Stimulated activated CD4-positive, alpha-beta T cell treated with anti-CD3 and anti-CD28 coated beads, TNF-alpha, amount 100 ng/mL, for 24 hours (primary cell): ENCODE results near the gene DCST1.

ENCODE experiments used
- DNase-seq, 3 experiments: peaks; one replicate each; pipeline ENCODE4 v3.0.0-alpha.2; 2020; ENCODE audit warnings: low read depth in 3 of 3

The DCST1 gene

DNA sequence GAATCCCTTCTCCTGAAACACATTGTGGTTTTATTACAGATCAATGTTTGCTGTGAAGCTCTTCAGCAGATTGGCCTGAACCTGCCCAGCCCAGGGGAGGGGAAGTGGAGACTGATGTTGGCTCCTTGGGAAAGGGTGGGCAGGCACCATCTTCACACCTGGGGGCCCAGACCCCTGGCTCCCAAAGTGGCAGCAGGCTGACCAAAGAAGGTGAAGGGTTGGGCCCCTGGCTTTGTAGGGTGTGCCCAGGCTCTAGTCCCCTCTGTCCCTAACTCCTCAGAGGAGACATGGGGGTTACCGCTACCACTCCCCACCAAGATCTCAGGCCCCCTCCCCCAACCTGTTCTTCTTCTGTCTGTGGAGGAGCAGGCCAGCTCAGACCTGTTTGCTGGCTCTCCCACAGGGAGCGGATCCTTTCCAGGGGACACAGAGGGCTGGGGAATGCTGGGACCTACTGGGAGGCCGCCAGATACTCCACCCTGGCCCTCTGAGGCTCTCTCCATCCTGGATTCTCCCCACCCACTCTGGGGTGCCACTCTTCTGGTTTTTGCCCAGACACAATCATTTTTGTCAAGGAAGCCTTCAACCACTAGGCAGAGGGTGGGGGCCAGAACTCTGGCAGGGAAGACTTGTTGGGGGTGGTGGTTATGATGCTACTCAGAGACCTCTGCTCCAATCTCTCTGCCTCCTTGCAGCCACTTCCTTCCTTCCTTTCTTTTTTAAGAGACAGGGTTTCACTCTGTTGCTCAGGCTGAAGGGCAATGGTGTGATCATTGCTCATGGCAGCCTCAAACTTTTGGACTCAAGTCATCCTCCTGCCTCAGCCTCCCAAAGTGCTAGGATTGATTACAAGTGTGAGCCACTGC is 40.0 kb downstream of the DCST1 start:
- no peak for DNase-seq

DNA sequence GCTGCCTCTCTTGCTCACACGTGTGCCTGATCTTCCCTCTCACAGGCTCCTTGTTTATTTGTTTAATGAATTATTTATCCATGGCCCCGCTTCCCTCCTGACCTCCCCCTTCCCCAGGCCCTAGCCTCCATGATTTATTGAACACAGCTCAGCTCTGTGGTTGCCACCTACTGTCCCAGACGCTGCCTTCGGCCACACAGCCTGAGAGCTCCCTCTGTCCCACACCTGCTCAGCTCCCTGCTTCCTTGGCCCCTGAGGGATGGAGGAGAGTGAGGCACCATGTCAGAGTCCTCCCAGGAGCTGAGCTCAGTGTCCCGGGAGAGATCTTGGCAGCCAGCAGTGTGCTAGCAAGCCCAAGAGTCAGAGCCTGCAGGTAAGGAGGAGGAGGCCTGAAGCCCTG is 41.9 kb downstream of the DCST1 start:
- no peak for DNase-seq

DNA sequence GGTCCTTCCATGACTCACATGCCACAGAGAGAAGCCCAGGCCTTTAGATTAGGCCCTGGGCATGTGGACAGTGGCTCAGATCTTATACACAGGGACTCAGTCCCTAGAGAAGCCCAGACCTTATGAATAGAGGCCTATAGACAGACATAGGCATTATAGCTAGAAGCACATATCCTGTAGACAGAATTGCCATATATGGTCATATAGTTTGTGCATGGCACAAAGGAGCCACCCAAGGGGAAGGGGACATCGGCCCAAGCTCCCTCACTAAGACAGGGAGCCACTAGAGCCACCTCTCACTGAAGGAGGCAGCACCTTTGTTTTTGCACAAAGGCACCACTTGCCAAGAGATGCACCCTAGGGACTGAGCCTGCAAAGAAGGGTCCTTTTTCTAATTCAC is 42.7 kb downstream of the DCST1 start:
- no peak for DNase-seq

DNA sequence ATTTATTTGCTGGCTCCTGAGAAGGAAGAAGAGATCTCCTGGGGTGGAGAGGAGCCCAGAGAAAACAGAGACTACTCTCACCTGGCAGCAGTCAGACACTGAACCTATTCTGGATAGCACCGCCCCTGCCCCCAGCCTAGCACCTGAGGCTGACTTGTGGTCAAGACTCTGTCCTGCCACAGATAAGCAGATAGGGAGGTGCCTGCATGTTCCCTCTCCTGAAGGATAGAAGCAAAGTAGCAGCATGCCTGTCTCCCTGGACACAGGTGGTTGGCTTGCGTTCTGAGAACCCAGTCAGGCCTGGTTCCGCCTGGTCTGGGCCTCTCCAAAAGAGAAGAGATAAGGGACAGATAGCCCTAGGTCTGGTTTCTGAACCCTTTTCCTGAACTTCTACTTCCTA is 43.7 kb downstream of the DCST1 start:
- no peak for DNase-seq

DNA sequence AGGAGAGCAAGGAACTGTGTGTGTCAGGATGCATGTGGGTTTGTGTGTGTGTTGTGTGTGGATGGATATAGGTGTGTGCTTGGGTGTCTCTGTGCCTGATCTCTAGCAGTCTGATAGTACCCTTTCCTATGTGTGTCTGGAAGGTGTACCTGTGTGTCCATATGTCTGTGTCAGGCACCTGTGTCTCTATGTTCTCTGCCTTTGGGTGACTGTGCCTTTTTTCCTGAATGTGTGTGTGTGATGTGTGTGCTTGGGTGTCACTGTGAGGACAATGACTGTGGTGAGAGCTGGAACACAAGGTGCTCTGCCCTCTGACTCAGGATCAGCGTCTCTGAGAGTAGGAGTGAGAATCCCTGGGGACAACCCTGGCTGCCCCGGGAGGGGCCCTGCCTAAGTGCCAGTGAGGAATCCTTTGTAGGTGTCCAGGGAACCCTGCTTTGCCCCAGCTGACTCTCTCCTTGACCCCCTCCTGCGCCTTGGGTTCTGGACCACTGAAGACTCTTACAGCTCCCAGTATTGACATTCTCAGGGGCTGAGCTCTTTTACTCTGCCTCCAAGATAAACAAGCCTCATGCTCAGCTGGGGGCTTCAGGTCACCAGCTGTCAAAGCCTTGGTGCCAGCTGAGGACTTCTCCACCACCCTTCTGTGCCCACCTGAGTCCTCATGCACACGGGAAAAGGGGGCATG is 44.3 kb downstream of the DCST1 start:
- DNase-seq: no peak

DNA sequence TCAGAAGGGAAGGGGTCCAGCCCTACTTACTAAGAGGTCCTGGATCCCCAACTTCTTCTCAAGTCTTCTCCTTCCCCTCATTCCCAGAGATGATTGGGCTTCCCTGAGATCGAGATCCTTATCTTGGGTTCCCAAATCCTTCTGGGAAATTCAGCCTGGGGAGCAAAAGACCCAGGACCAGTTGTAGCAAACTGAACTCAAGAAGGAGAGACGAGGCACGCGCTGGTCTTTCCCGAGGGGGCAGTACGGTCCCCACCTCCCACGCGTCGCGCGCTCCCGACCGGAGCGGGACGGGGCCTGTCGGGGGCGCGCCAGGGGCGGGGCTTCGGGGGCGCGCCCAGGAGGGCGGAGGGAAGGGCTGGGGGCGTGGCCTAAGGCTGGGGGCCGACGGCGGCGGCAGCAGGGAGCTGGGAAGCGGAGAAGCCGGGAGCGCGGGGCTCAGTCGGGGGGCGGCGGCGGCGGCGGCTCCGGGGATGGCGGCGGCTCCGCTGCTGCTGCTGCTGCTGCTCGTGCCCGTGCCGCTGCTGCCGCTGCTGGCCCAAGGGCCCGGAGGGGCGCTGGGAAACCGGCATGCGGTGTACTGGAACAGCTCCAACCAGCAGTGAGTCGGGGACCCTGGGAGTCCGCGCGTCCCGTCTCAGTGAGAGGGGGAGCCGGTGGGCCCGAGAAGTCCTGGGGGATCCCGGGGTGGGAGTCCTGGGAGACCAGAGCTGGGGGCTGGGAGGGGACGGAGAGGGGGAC is 45.0 kb downstream of the DCST1 start, which contains the start of gene EFNA3:
EFNA3 (plus strand) TSS at position 369 of the 741 bp plus-strand sequence; CDS start at position 474, 105 bp downstream.
- peak in 2 of 3 experiments; percentile 48 to 68 for DNase-seq

DNA sequence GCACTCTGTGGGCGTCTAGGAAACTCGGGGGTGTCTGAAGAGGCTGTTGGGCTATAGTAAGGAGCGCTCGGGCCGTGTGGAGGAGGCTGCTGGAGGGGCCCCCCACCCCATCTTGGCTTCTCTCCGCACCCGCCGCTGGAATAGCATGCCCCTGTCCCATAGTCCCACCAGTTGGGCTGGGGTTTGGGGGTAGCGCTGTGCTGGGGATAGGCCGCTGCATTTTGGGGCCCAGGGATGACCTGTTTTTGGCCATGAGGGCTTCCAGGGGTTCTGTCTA is 45.5 kb downstream of the DCST1 start:
- DNase-seq: no peak

DNA sequence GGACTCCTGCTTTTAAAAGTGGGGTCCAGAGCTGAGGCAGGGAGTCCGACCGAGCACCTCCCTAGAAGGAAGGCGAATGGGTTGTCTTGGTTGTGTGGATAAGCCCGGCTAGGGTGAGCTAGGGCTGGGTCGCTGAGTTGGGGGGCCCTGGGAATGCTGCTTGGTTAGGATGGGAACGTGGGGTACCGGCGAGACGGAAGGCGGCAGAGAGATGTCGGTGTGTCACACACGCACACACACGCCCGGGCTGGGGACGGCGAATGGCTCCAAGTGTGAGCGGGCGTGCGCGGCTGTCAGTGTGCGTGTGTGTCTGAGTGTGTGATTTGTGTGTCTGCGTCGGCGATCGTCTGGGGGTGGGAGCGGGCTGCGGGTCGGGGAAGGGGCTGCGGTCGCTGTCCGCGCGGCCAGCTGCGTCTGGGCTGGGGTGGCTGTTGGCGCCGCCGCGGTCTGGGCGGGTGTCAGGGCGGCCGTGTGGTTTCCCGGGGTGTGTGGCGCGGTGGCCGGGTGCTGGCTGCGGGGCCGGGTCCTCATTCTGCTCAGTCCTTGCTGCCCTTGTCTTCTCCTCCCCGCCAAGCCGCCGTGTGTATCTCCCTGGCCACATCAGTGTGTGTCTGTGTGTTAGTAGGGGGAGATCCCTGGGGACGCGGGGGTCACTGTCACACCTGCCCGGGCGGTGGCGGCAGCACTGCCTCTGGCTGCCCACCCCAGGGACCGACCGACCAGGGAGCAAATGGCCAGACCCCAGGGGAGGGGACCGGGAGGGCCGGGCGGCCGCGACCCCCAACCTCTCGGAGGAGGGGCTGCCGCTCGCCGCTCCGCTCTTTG is 46.1 kb downstream of the DCST1 start:
- no peak for DNase-seq

DNA sequence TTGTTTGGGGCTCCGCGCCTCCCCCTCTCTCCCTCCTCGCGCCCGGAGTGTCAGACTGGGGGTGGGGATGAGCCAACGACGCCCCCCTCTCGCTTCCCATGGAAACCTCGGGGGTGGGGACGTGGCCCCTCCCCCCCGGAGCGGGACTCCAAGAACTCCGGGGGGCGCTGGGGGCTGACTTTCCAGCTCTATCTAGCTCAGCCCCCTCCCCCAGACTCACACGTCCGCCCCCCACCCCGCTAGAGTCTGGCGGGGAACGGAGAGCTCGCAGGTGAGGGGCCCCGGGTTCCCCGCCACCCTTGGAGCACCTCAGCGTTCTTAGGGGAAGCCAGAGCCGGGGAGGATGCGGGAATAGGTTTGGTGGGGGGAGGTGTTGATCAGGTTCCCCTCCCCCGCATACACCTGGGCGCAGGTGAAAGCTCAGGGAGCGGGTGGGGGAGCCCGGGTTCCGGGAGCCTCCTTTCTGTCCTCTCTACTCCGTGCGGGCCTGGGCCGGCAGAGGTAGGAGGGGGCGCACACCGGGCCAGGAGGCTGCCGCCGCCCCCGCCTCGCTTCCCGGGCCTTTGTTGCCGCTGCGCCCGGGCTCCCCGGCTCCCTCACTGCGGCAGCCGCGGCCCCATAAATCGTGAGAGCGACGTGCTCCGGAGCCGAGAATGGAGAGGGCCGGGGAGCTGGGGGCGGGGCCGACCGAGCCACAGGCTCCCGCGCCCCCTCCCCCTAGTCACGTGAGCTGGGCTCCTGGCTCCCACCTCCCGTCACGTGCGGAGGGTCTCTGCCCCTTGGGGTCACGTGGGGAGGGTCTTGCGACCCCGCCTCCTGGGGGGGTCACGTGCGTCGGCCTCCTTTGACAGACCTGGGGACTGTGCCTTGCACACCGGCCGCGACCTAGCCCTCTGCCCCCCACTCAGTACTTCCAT is 46.9 kb downstream of the DCST1 start:
- DNase-seq: no peak

DNA sequence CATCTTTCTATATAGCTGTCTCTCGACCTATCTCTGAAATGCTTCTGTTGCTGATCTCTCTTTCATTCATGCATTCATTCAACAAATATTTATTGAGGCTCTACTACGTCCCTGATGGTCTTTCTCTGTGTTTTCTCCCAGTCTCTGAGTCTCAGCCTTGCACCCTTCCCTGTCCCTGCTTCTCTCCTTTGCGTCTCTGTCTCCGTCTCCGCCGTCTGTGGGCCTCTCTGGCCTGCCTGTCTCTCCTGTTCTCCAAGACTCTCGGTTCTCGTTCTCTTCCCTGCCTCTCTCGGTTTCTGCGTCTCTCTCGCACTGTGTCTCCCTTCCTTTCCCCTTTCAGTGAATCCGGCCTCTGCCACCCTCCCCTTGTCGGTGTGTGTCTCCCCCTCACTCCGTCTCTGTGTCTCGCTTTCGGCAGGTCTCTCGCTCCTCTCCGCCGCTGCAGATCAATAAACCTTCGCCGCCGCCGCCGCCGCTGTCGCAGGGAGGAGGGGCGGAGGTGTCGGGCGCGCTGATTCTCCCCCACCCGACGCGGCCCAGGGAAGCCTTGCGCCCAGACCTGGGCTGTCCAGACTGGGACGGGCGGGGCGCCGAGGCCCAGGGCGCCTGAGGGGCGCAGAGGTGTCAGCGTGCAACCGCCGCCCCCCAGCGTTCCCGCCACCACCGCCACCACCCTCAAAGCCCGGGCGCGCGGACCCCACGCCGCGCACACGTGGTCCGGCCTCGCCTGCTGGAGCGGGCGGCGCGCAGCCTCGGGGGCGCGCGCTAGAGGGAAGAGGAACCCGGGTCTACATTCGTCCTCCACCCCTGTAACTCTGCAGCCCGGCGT is 48.1 kb downstream of the DCST1 start:
- DNase-seq: no peak

DNA sequence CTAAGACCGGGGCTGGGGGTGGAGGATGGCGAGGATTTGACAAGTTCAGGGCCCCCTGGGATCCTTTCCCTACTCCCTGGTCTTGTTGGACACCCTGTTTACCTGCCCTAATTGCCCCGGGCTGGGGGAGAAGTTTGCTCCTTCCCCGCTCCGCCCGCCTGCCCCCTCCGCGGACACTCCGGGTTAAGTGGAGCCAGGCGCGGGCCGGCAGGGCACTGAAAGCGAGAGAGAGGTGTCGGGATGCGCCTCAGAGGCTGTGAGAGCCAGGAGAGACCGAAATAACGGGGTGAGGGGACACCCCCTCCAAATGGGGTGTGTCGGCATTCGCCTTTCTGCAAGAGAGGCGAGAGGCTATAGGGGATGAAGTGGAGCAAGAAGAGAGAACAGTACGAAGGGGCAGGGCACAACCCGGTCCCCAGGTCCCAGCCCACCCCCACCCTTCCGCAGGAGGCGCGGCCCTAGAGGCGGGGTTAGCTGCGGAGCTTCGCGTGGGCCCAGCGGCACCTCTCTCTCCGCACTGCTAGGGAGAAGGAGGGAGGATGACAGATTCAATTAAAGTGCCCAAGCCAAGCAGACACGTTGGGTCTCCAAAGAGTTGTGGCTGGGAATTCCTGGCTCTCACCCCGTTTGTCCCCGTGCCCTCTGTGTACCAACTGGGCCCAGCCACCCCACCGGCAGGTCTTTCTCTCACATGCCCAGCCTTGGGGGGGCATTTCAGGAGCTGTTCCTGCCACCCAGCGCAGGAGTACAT is 48.9 kb downstream of the DCST1 start:
- no peak for DNase-seq

DNA sequence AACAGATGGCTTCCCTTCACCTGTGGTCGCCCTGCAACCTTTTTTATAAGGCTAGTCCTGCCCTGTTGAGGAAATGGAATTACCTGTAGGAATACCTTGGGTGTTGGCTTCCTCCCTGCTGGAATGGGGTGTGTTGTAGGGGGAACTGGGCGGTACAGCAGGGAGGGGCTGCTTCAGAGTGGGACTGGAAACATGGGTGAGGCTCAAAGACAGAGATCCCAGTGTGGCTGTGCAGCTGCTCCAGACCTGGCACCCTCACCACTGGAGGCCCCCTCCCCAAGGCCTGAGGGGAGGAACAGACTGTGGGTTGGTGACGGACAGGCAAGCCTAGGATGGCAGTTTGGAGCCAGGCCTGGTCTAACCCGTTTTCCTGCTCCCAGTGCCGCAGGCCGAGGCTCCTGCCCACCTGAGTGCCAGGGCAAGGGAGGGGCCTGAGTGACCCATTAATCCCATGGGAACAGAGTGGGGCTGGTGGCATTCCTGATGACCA is 49.5 kb downstream of the DCST1 start:
- no peak for DNase-seq

DNA sequence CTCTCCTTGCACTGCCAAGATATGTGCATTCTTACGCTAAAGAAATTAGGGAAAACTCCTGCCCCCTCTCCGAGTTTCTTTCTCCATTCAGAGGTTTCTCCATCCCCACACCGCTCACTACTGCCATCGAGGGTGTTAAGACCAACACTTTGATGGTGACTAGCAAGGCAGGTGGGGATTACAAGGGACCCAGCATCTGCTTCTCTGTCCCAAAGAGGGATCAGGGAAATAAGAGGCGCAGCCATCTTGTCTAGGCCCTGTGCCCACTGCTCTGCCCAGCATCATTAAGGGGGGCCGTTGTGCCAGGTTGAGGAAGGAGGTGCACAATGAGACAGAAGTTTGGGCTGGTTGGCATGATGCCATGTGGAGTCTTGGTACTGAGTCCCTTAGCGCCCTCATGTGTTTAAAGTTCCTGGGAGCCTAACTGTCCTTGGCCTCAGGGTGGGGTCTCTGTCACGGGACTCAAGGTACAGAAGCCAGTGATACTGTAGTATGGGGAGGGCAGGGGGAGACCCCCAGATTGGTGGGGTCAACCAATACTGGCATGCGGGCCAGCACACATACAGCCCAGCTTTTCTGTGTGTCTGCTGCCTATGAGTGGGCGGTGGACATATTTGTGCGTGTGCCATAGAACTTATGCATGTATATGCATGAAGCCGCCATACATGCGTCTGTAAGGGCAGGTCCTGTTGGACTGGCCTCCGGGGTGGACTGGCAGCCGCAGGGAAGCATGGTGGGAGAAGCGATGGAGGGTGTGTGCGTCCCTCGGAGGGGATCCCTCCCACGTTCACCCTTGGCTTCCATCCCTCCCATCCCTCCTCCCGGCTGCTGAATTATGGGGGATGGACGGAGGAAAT is 50.5 kb downstream of the DCST1 start:
- DNase-seq: no peak

DNA sequence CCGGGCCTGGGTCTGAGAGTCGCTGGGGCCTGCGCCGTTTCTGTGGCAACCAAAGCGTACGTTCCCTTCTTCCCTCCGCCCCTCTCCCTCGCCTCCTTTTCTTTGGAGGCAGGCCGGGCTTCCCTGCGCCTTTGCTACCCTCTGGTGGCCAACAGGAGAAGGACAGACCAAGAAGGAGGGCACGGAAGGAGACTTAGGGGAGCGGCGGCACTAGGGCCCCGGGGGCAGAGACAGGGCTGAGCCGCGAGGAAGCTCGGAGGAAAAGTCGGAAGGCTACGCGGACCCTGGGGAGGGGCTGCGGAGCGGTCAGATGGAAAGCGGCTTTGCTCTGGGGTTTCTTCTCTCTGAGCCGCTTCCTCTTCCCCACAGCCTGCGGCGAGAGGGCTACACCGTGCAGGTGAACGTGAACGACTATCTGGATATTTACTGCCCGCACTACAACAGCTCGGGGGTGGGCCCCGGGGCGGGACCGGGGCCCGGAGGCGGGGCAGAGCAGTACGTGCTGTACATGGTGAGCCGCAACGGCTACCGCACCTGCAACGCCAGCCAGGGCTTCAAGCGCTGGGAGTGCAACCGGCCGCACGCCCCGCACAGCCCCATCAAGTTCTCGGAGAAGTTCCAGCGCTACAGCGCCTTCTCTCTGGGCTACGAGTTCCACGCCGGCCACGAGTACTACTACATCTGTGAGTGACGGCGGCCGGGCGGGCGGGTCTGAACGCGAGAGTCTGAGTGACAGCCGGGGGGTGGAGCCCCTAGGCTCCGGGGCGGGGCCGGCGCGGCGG is 51.3 kb downstream of the DCST1 start:
- peak; percentile 81 to 92 (median 83) for DNase-seq

DNA sequence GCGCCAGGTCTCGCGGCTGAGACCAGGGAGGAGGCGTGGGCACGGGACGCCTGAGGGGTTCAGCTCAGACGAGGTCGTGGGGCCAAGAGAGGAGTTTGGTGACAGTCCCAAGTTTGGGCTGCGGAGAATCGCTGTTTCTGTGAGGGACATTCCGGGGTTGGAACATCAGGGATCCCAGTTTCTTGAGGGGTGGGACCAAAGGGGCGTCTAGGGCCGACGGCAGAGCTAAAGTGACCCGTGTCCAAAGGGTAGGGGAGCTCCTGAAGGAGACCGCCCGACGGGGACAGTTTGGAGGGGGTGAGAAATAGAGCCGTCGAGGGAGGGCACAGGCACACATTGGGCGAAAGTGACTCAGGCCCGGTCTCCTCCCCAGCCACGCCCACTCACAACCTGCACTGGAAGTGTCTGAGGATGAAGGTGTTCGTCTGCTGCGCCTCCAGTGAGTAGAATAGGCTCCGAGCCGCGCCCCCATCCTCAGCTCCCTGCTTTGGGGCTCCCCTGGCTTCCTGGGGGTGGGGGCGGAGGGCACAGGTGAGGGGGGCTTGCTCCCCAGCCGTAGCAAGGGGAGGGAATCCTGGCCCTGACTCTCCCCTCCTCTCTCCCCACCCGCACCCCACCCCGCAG is 52.0 kb downstream of the DCST1 start:
- peak; percentile 63 to 78 (median 64) for DNase-seq

DNA sequence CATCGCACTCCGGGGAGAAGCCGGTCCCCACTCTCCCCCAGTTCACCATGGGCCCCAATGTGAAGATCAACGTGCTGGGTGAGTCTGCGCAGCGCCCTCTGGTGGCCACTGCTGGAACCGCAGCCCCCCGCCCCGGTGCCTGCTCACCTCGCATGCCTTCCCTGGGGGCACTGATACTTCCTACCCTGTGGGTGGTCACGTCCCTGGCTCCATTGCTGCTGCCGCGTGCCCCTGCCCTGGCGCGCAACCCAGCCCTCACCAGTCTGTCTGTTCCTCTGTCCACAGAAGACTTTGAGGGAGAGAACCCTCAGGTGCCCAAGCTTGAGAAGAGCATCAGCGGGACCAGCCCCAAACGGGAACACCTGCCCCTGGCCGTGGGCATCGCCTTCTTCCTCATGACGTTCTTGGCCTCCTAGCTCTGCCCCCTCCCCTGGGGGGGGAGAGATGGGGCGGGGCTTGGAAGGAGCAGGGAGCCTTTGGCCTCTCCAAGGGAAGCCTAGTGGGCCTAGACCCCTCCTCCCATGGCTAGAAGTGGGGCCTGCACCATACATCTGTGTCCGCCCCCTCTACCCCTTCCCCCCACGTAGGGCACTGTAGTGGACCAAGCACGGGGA is 52.6 kb downstream of the DCST1 start:
- DNase-seq: peak; percentile 67 to 82 (median 68)
